Lower leg skin (tissue), 3 donors: Measurements from ENCODE around the gene CDH26.

Experiments used
- CTCF ChIP-seq, 3 donors: fragments of 450-650 bp; IDR thresholded peaks; one replicate each; pipeline ENCODE4 v1.5.1; 2016; ENCODE audit warnings: antibody characterized with exemption in 3 of 3, mild to moderate bottlenecking in 3 of 3, moderate library complexity in 2 of 3
- POLR2A ChIP-seq, 2 donors: fragments of 450-650 bp; IDR thresholded peaks; one replicate each; pipeline ENCODE4 v1.6.1; 2016 to 2017; ENCODE audit warnings: antibody characterized with exemption in 2 of 2, mild to moderate bottlenecking in 1 of 2, moderate library complexity in 1 of 2

GRCh38 chr20:60063048-60063451 is 104.8 kb downstream of the CDH26 start:
- no peak for TF ChIP-seq CTCF (IDR thresholded peaks at IDR 0.05)
- TF ChIP-seq POLR2A (IDR thresholded peaks at IDR 0.05) = no peak
